Skeletal muscle tissue (tissue), 4 donors: ENCODE measurements around the gene DMBX1. TPM values are rescaled to one million over a fixed set of nuclear protein-coding genes. Genes with fewer than 3 reads are reported as not detected.

Source experiments
- H3K27ac ChIP-seq: one replicate; pipeline ENCODE4 v1.7.0; 2013; ENCODE audit warnings: mild to moderate bottlenecking, low read depth, low read length, inconsistent platforms
- H3K27me3 ChIP-seq, 3 donors: one replicate each; pipeline ENCODE4 v1.7.0; 2013; ENCODE audit warnings: low read length in 3 of 3; ENCODE audit not compliant: control insufficient read depth in 3 of 3, insufficient read depth in 3 of 3
- H3K36me3 ChIP-seq, 3 donors: one replicate each; pipeline ENCODE4 v1.7.0; 2013; ENCODE audit warnings: low read length in 3 of 3; ENCODE audit not compliant: control insufficient read depth in 3 of 3, insufficient read depth in 3 of 3
- H3K4me1 ChIP-seq, 3 donors: one replicate each; pipeline ENCODE4 v1.7.0; 2013; ENCODE audit warnings: low read length in 3 of 3, mild to moderate bottlenecking in 3 of 3; ENCODE audit not compliant: control insufficient read depth in 3 of 3, insufficient read depth in 3 of 3
- H3K4me3 ChIP-seq, 3 donors: one replicate each; pipeline ENCODE4 v1.7.0; 2013; ENCODE audit warnings: low read length in 3 of 3
- H3K9ac ChIP-seq, 3 donors: one replicate each; pipeline ENCODE4 v1.7.0; 2013; ENCODE audit warnings: low read length in 3 of 3, mild to moderate bottlenecking in 3 of 3, moderate library complexity in 2 of 3, low read depth in 1 of 3
- H3K9me3 ChIP-seq, 3 donors: one replicate each; pipeline ENCODE4 v1.7.0; 2013; ENCODE audit warnings: low read length in 3 of 3; ENCODE audit not compliant: control insufficient read depth in 3 of 3
- total RNA-seq: library from RNA; depleted of rRNA; stranded (reverse); fragments of >200 nt; gene quantifications from one replicate; pipeline ENCODE4 v1.2.3, GENCODE V29; 2014
- donor health status: Osteomylitis.

The DMBX1 gene
- total RNA-seq, 1 donor from 2014 or later, result not detected

DNA sequence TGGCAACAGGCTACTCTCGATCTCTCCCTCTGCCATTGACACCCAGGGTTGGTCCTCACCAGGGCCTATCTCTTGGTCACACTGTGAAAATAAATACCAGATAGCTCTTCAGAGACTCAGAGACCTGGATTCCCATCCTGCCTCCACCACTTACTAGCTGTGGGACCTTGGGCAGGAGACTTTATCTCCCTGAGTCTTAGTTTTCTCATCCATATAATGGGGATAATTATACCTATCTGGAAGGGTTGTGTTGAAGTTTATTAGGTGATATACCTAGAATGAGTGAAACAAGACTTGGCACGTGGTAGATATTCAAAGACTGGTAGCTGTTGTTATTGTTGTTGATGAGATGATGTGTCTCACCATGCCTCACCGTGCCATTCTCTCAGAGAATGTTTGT lies 7.4 kb downstream of the DMBX1 start:
- Histone ChIP-seq H3K27ac (no peak overlapping the region), H3K9me3 (no peaks in the 10 kb centered on the region), H3K36me3 (no peaks in the 10 kb centered on the region), H3K9ac (no peak overlapping the region), H3K27me3 (peaks cover 20 to 41% (median 37%) of the 10 kb centered on the region in 3 donors), H3K4me1 (no peaks in the 10 kb centered on the region), H3K4me3 (no peak overlapping the region)

DNA sequence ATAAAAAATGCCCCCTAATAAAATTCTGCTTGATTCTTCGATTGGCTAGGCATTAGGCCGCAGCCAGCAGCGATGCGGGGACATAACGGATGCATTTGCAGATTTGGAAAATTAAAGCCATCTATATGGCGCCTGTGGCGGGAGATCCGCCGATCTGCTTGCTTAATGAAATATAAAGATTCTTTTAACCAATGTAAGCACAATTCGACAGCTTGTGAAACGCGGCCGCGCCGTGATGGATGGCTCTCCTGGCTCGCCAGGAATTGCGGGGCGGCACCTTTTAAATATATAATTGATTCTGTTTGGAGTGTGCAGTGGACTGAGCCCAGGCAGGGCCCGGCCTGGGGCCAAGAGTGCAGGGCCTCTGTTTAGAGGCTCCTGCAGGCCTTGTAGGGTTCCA lies 8.0 kb downstream of the DMBX1 start:
- no peak overlapping the region for H3K27ac ChIP-seq
- H3K9me3 ChIP-seq, result no peaks in the 10 kb centered on the region
- H3K27me3 ChIP-seq, result peaks cover 14 to 36% (median 30%) of the 10 kb centered on the region in 3 donors
- H3K4me3 ChIP-seq, result no peak overlapping the region
- no peak overlapping the region for H3K9ac ChIP-seq
- no peaks in the 10 kb centered on the region for H3K4me1 ChIP-seq
- H3K36me3 ChIP-seq, result no peaks in the 10 kb centered on the region

DNA sequence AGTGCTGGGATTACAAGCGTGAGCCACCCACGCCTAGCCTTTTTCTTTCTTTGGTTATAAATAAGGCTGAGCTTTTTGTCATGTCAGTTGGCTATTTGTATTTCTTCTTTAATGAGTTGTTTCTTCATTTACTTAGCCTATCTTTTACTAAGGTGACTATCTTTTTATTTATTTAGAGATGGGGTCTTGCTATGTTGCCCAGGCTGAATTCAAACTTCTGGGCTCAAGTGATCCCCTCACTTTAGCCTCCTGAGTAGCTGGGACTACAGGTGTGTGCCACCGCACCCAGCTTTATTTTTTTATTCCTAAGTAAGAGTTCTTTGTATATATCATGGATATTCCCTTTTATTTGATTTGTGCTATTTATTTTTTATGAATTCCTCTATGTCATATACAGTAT lies 11.9 kb downstream of the DMBX1 start:
- Histone ChIP-seq H3K4me3 (no peak overlapping the region), H3K27ac (no peak overlapping the region), H3K27me3 (peaks cover 10 to 11% (median 10%) of the 10 kb centered on the region in 3 donors), H3K9ac (no peak overlapping the region), H3K4me1 (no peaks in the 10 kb centered on the region), H3K9me3 (no peaks in the 10 kb centered on the region), H3K36me3 (no peaks in the 10 kb centered on the region)

DNA sequence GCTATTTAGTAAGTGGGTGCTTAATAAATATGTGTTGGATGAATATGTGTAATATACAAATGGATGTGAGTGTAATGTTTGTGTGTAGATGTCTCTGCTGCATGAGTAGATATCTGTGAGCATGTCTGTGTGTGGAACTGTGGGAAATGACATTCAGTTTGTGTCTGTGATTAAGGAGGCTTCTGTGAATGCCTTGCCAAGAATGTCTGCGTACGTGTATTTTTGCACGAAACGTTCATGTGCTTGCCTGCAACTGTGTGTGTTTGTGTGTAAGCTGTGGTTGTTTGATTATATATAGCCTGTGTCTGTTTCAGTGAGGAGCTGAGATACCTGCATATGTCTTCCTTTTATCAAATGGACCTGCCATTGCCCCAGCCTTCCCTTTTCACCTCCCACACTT lies 13.8 kb downstream of the DMBX1 start:
- peaks cover 8 to 14% (median 11%) of the 10 kb centered on the region in 3 donors for H3K27me3 ChIP-seq
- H3K36me3 ChIP-seq, result no peaks in the 10 kb centered on the region
- H3K9ac ChIP-seq, result no peak overlapping the region
- no peaks in the 10 kb centered on the region for H3K4me1 ChIP-seq
- no peak overlapping the region for H3K4me3 ChIP-seq
- no peaks in the 10 kb centered on the region for H3K9me3 ChIP-seq
- H3K27ac ChIP-seq, result no peak overlapping the region

DNA sequence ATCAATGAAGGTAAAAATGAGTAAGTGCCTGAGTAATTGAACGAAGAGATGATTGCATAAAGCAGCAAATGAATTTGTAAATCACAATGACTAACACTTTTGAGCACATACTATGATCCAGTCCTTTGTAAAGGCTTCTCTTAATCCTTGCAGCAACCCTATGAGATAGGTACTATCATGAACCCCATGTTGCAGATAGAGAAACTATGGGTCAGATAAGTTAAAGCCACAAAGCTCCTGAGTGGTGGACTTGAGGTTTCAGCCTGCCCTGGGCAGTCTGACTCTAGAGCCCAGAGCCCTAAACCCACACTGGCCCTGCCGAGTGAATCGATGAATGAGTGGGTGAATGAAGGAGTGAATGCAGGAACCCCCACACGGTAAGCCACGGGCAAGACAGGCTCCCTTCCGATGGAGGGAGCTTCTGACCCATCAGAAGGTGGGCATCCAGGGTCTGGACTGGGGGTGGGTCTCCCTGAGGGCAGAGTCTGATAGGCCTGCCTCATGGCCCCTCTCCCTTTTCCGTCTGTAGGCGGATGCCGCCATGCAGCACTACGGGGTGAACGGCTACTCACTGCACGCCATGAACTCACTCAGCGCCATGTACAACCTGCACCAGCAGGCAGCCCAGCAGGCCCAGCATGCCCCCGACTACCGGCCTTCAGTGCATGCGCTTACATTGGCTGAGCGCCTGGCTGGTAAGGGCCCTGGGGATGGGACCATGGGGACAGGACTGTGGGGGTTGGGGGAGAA lies 17.0 kb downstream of the DMBX1 start:
- no peak overlapping the region for H3K27ac ChIP-seq
- no peaks in the 10 kb centered on the region for H3K36me3 ChIP-seq
- no peak overlapping the region for H3K4me3 ChIP-seq
- H3K4me1 ChIP-seq, result no peaks in the 10 kb centered on the region
- H3K27me3 ChIP-seq, result peaks cover 7 to 12% (median 9%) of the 10 kb centered on the region in 3 donors
- no peaks in the 10 kb centered on the region for H3K9me3 ChIP-seq
- H3K9ac ChIP-seq, result no peak overlapping the region

DNA sequence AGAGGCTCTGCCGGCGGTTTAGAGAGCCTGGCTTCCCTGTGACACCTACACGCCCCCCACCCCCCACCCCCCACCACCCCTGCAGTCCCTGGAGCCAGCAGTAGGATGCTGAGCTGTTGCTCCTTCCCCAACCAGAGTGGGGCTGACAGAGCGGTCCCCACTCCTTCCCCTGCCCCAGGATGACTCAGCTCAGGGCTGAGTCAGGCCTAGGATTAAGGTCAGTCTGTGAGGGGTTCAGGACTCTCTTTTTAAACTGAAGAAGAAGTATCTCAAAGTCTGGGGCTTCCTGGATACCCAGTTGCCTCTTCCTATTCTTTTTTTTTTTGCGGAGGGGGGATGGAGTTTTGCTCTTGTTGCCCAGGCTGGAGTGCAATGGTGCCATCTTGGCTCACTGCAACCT lies 19.1 kb downstream of the DMBX1 start:
- Histone ChIP-seq H3K9ac (no peak overlapping the region), H3K9me3 (no peaks in the 10 kb centered on the region), H3K27ac (no peak overlapping the region), H3K4me3 (no peak overlapping the region), H3K27me3 (peaks cover 0 to 8% (median 6%) of the 10 kb centered on the region in 3 donors), H3K36me3 (no peaks in the 10 kb centered on the region), H3K4me1 (no peaks in the 10 kb centered on the region)

DNA sequence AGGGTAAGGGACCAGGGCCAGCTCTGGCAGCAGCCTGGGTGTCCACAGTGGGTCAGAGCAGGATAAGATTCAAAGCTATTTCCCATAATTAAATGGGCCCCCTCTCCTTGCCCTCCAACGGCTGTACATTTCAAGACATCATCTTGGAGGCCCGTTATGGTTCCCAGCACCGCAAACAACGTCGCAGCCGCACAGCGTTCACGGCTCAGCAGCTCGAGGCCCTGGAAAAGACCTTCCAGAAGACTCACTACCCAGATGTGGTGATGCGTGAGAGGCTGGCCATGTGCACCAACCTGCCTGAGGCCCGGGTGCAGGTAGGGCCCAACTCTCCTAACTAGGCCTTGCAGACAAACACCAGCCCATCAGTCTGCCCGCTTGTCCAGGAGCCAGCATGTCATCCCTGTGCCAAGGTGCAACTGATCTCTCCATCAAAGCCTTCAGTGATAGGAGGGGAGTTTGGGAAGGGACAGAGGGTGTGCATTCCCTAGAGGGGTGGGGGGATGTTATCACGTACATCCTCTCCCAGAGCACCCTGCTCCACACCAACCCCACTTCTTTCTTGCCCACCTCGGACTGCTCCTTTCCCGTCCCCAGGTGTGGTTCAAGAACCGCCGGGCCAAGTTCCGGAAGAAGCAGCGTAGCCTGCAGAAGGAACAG lies 20.8 kb downstream of the DMBX1 start:
- Histone ChIP-seq H3K9ac (no peak overlapping the region), H3K4me1 (no peaks in the 10 kb centered on the region), H3K4me3 (no peak overlapping the region), H3K9me3 (no peaks in the 10 kb centered on the region), H3K36me3 (no peaks in the 10 kb centered on the region), H3K27ac (no peak overlapping the region), H3K27me3 (peaks cover 0 to 7% (median 6%) of the 10 kb centered on the region in 3 donors)

DNA sequence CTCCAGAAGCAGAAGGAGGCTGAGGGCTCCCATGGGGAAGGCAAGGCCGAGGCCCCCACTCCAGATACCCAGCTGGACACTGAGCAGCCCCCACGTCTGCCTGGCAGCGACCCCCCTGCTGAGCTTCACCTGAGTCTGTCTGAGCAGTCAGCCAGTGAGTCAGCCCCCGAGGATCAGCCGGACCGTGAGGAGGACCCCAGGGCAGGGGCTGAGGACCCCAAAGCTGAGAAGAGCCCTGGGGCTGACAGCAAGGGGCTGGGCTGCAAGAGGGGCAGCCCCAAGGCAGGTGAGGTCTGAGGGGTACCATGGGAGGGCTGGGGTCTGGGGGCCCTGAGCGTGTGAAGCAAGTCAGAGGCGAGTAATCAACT lies 21.3 kb downstream of the DMBX1 start:
- H3K4me1 ChIP-seq, result no peaks in the 10 kb centered on the region
- H3K9ac ChIP-seq, result no peak overlapping the region
- H3K27ac ChIP-seq, result no peak overlapping the region
- H3K4me3 ChIP-seq, result no peak overlapping the region
- no peaks in the 10 kb centered on the region for H3K36me3 ChIP-seq
- no peaks in the 10 kb centered on the region for H3K9me3 ChIP-seq
- peaks cover 0 to 7% (median 6%) of the 10 kb centered on the region in 3 donors for H3K27me3 ChIP-seq

DNA sequence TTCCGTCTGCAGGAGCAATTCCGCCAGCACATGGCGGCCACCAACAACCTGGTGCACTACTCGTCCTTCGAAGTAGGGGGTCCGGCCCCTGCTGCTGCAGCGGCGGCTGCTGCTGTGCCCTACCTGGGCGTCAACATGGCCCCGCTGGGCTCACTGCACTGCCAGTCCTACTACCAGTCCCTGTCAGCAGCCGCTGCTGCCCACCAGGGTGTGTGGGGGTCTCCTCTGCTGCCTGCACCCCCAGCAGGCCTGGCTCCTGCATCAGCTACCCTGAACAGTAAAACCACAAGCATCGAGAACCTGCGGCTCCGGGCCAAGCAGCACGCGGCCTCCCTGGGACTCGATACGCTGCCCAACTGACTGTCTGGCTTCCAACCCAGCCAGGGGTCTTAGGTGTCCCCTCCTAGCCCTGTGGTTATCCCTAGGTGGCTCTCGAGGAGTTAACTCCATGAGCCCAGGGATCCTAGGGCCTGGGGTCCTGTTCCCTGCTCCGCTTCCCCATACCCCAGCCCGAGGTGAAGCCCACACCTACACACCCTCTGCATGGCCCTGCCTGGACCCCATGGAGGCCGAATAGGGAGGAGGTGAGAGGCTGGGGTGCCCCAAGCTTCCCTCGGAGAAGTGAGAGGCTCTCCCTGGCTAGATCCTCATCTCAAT lies 22.6 kb downstream of the DMBX1 start:
- H3K4me1 ChIP-seq, result no peaks in the 10 kb centered on the region
- no peaks in the 10 kb centered on the region for H3K9me3 ChIP-seq
- H3K27me3 ChIP-seq, result peaks cover 0 to 7% (median 6%) of the 10 kb centered on the region in 3 donors
- no peaks in the 10 kb centered on the region for H3K36me3 ChIP-seq
- no peak overlapping the region for H3K9ac ChIP-seq
- H3K4me3 ChIP-seq, result no peak overlapping the region
- H3K27ac ChIP-seq, result no peak overlapping the region

DNA sequence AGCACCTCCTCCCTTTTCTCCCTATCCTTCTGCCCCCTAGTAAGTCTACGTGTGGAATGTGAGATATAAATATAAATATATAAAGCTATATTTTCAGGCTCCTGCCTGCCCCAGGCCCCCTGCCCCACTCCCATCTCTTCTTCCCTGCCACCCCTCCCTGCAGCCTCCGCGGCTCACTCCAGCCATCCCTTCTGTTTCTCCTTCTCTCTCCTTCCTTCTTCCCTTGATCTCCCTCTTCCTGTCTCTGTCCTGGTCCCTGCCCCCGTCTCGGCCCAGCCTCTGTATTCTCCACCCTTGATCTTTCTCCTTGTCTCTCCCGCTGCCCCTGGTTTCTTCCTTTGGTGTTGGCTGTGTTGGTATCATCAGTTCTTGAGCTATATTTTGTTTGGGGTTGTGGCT lies 23.2 kb downstream of the DMBX1 start:
- no peak overlapping the region for H3K27ac ChIP-seq
- peaks cover 0 to 9% (median 8%) of the 10 kb centered on the region in 3 donors for H3K27me3 ChIP-seq
- H3K36me3 ChIP-seq, result no peaks in the 10 kb centered on the region

More for the DNA sequence above, 23.2 kb downstream of the DMBX1 start:
- Histone ChIP-seq H3K4me3 (no peak overlapping the region), H3K9me3 (no peaks in the 10 kb centered on the region), H3K9ac (no peak overlapping the region), H3K4me1 (no peaks in the 10 kb centered on the region)
